H1 (cell line): ENCODE results near the gene RTN3. TPM values are rescaled to one million over a fixed set of nuclear protein-coding genes. Genes with fewer than 3 reads are reported as not detected.

Experiments used
- BRCA1 ChIP-seq: IDR thresholded peaks from 2 replicates; pipeline ENCODE4 v1.6.1; 2012; ENCODE audit warnings: low read depth, low read length, improper control_type of control experiment
- CBX5 ChIP-seq: fragments of 300-800, 300-1000 bp; sonication (generic); IDR thresholded peaks from 2 replicates; pipeline ENCODE4 v1.7.1; 2016; ENCODE audit warnings: antibody characterized with exemption, low read length, low read depth
- CHD1 ChIP-seq: IDR thresholded peaks from 2 replicates; pipeline ENCODE4 v1.6.1; 2012; ENCODE audit warnings: low read depth, low read length, improper control_type of control experiment
- CHD2 ChIP-seq: IDR thresholded peaks from 2 replicates; pipeline ENCODE4 v1.6.1; 2012; ENCODE audit warnings: low read length, improper control_type of control experiment
- CTBP2 ChIP-seq: IDR thresholded peaks from 2 replicates; pipeline ENCODE4 v1.7.0; 2011; ENCODE audit warnings: borderline replicate concordance, mild to moderate bottlenecking, moderate library complexity, mixed read lengths, low read length; ENCODE audit not compliant: insufficient read depth, insufficient read length
- EP300 ChIP-seq, 2 experiments: IDR thresholded peaks; 1 replicate in 1 of 2; 2 replicates in 1 of 2; pipeline ENCODE4 v1.6.1; 2011 to 2012; ENCODE audit warnings: low read depth in 2 of 2, low read length in 2 of 2, mild to moderate bottlenecking in 2 of 2, borderline replicate concordance in 1 of 2, inconsistent platforms in 1 of 2, moderate library complexity in 1 of 2
- GABPA ChIP-seq: IDR thresholded peaks from 2 replicates; pipeline ENCODE4 v1.6.1; 2011; ENCODE audit warnings: mild to moderate bottlenecking, low read length, moderate library complexity, borderline replicate concordance; ENCODE audit not compliant: insufficient read depth
- JUN ChIP-seq: IDR thresholded peaks from 2 replicates; pipeline ENCODE4 v1.6.1; 2011; ENCODE audit warnings: low read depth, mild to moderate bottlenecking, improper control_type of control experiment, low read length
- KDM5A ChIP-seq: fragments of 200-600 bp; IDR thresholded peaks from 2 replicates; pipeline ENCODE4 v1.7.1; 2012; ENCODE audit warnings: mild to moderate bottlenecking, low read length, inconsistent platforms, mixed read lengths
- PHF8 ChIP-seq: fragments of 200-600 bp; sonication (generic); conservative IDR thresholded peaks from 2 replicates; pipeline ENCODE4 v1.7.1; 2012; ENCODE audit warnings: low read depth, mild to moderate bottlenecking, inconsistent platforms, low read length, moderate library complexity
- POLR2A ChIP-seq, 2 experiments: IDR thresholded peaks; 1 replicate in 1 of 2; 2 replicates in 1 of 2; pipeline ENCODE4 v1.6.1; 2011; ENCODE audit warnings: low read depth in 2 of 2, low read length in 2 of 2, mild to moderate bottlenecking in 2 of 2; ENCODE audit errors: control extremely low read depth in 1 of 2
- POU5F1 ChIP-seq: IDR thresholded peaks from 2 replicates; pipeline ENCODE4 v1.6.1; 2011; ENCODE audit warnings: low read depth, mild to moderate bottlenecking, low read length, moderate library complexity
- RAD21 ChIP-seq, 2 experiments: IDR thresholded peaks in 1 of 2; conservative IDR thresholded peaks in 1 of 2; 2 replicates each; pipeline ENCODE4 v1.6.1; 2011; ENCODE audit warnings: low read depth in 2 of 2, low read length in 2 of 2, improper control_type of control experiment in 1 of 2, inconsistent platforms in 1 of 2, mild to moderate bottlenecking in 1 of 2, moderate library complexity in 1 of 2
- RFX5 ChIP-seq: IDR thresholded peaks from 2 replicates; pipeline ENCODE4 v1.6.1; 2011; ENCODE audit warnings: low read depth, low read length, improper control_type of control experiment, borderline replicate concordance
- RNF2 ChIP-seq: fragments of 200-900, 300-1000 bp; sonication (generic); IDR thresholded peaks from 2 replicates; pipeline ENCODE4 v1.7.1; 2016; ENCODE audit warnings: borderline replicate concordance, low read depth, mild to moderate bottlenecking, antibody characterized with exemption, low read length; ENCODE audit not compliant: poor library complexity, severe bottlenecking; ENCODE audit errors: missing control alignments
- TAF7 ChIP-seq: optimal IDR thresholded peaks from 2 replicates; pipeline ENCODE3; 2011; ENCODE audit warnings: low read depth, mild to moderate bottlenecking, inconsistent platforms, low read length, moderate library complexity, borderline replicate concordance
- polyA plus RNA-seq, 7 experiments: library from polyadenylated mRNA; depleted of rRNA in 3 of 7; stranded (reverse) in 5 of 7; unstranded in 2 of 7; fragments of >200 nt in 5 of 7; fragments of 200-250 nt in 2 of 7; gene quantifications; 1 replicate in 5 of 7; 2 replicates in 1 of 7; 4 replicates in 1 of 7; pipeline versions ENCODE4 v1.2.1 to v1.2.3, GENCODE V29; 2011 to 2013; ENCODE audit warnings: missing spikeins in 2 of 7, mixed read lengths in 2 of 7
- total RNA-seq: library from RNA; stranded (reverse); fragmentation: NEBNext Ultra II Directional; extraction: Animal tissue kit (Norgen Biotek cat#: 25700); gene quantifications from 2 replicates; pipeline ENCODE4 v1.2.1, GENCODE V29; 2021
- TF ChIP-seq, protein P1 (sequence below): IDR thresholded peaks from 2 replicates; pipeline ENCODE4 v1.6.1; 2012; ENCODE audit warnings: inconsistent platforms
- TF ChIP-seq, protein P2 (sequence below), 3 experiments: IDR thresholded peaks; 1 replicate in 2 of 3; 2 replicates in 1 of 3; pipeline versions ENCODE4 v1.5.1 to v1.6.1; 2011; ENCODE audit warnings: low read length in 3 of 3, mild to moderate bottlenecking in 3 of 3, inconsistent platforms in 2 of 3, low read depth in 1 of 3, moderate library complexity in 1 of 3; ENCODE audit not compliant: insufficient read depth in 1 of 3; ENCODE audit errors: control extremely low read depth in 1 of 3
- TF ChIP-seq, protein P3 (sequence below): IDR thresholded peaks from 2 replicates; pipeline ENCODE4 v1.6.1; 2012; ENCODE audit warnings: inconsistent platforms

RTN3 gene
- total and polyA plus RNA-seq, 2 of the 8 experiments (the other 6 are each of a cell fraction or from before 2014, with no cell fraction given) = 160 to 203 TPM

DNA sequence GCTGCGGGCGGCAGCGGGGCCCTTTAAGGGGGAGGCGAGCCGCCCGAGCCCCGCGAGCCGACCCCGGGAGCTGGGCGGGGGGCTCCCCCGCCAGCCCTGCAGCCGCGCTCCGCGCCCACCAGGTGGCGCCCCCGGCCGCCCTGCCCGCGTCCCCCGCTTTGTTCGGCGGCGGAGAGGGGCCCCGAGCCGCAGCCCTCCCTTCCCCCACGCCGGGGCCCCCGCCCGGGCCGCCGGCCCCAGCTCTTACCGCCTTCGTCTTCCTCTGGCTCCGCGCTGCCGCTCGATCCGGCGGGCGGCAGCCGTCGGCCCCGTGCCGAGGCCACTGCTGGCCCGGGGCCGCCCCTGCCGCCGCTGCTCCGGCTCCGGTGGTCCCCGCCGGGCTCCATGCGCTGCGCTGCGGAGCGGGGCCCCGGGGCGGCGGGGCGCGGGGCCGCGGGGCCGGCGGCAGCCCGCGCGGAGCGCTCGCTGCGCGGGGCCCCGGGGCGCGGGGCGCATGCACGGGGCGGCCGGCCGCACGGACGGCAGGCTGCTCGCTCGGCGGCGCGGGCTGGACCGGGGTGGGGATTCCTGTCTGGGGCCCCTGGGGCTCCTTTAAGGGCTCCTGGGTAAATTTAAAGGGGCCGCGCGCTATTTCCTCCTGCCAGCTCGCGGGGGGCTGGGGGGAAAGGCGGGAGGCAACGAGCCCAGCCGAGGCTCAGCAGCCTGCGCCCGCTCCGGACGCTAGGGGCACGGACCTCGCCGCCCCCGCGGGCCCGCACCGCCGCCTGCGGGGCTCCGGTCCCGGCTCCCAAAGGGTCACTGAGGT lies 87.1 kb downstream of the RTN3 start, which contains the start of gene ZFTA (continued):
- TF ChIP-seq, protein P1, sequence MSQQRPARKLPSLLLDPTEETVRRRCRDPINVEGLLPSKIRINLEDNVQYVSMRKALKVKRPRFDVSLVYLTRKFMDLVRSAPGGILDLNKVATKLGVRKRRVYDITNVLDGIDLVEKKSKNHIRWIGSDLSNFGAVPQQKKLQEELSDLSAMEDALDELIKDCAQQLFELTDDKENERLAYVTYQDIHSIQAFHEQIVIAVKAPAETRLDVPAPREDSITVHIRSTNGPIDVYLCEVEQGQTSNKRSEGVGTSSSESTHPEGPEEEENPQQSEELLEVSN = peak; percentile 53
- peak; percentile 55 to 78; a peak in 3 of 4 replicates for TF ChIP-seq RAD21 (IDR thresholded peaks at IDR 0.05 in 1 of 2, conservative IDR thresholded peaks at IDR 0.05 in 1 of 2; ENCODE audit: low read depth in 2 of 2, low read length in 2 of 2)
- peak in 1 of 2 experiments; percentile 23; a peak in 1 of 3 replicates for TF ChIP-seq POLR2A (IDR thresholded peaks at IDR 0.05; ENCODE audit: control extremely low read depth in 1 of 2, low read depth in 2 of 2, low read length in 2 of 2)
- no peak for TF ChIP-seq CTBP2
- no peak for TF ChIP-seq CBX5
- TF ChIP-seq, protein P2, sequence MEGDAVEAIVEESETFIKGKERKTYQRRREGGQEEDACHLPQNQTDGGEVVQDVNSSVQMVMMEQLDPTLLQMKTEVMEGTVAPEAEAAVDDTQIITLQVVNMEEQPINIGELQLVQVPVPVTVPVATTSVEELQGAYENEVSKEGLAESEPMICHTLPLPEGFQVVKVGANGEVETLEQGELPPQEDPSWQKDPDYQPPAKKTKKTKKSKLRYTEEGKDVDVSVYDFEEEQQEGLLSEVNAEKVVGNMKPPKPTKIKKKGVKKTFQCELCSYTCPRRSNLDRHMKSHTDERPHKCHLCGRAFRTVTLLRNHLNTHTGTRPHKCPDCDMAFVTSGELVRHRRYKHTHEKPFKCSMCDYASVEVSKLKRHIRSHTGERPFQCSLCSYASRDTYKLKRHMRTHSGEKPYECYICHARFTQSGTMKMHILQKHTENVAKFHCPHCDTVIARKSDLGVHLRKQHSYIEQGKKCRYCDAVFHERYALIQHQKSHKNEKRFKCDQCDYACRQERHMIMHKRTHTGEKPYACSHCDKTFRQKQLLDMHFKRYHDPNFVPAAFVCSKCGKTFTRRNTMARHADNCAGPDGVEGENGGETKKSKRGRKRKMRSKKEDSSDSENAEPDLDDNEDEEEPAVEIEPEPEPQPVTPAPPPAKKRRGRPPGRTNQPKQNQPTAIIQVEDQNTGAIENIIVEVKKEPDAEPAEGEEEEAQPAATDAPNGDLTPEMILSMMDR (IDR thresholded peaks at IDR 0.05; ENCODE audit: control extremely low read depth in 1 of 3, insufficient read depth in 1 of 3, low read depth in 1 of 3, low read length in 3 of 3) = peak in 2 of 3 experiments; percentile 55 to 73; a peak in 3 of 4 replicates
- peak; percentile 37; the same call in 1 of the 2 replicates for TF ChIP-seq CHD2
- TF ChIP-seq PHF8 = peak; percentile 45; the same call in 1 of the 2 replicates
- TF ChIP-seq RFX5 = no peak
- no peak for TF ChIP-seq BRCA1
- no peak for TF ChIP-seq JUN
- TF ChIP-seq CHD1 = no peak
- TF ChIP-seq GABPA = peak; percentile 20; the same call in 1 of the 2 replicates
- TF ChIP-seq, protein P3, sequence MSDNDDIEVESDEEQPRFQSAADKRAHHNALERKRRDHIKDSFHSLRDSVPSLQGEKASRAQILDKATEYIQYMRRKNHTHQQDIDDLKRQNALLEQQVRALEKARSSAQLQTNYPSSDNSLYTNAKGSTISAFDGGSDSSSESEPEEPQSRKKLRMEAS = peak; percentile 64
- no peak for TF ChIP-seq KDM5A
- TF ChIP-seq EP300 (IDR thresholded peaks at IDR 0.05; ENCODE audit: borderline replicate concordance in 1 of 2, low read depth in 2 of 2, low read length in 2 of 2) = no peak
- TF ChIP-seq POU5F1 = no peak
- TF ChIP-seq TAF7 = peak; percentile 21
- no peak for TF ChIP-seq RNF2
